Stimulated activated CD8-positive, alpha-beta memory T cell treated with anti-CD3 and anti-CD28 coated beads, Interleukin-4, amount 100 ng/mL, for 24 hours (primary cell): ENCODE measurements around the gene ANKRD27.
"Not testable (repeated sequence)": the region's sequence is repeated elsewhere in the genome, so short reads cannot be mapped to it uniquely, and the experiment has no call there.

Experiments used
- DNase-seq: peaks from one replicate; pipeline ENCODE4 v3.0.0-alpha.2; 2020; ENCODE audit warnings: low read depth

The ANKRD27 gene

DNA sequence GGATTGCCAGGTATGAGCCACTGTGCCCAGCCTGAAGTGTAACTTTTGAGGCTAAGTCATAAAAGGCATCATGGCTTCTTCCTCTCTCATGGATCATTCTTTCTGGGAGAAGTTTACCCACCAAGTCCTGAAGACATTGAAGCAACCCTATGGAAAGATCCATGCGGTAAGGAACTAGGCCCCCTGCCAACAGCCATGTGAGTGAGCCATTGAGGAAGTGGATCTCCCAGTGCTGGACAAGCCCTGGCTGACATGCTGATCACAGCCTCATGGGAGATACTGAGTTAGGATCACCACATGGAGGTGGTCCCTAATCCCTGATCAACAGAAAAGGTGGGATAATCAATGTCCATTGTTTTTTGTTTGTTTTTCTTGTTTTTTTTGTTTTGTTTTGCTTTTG is 13.3 kb upstream of the ANKRD27 start:
- no peak for DNase-seq

DNA sequence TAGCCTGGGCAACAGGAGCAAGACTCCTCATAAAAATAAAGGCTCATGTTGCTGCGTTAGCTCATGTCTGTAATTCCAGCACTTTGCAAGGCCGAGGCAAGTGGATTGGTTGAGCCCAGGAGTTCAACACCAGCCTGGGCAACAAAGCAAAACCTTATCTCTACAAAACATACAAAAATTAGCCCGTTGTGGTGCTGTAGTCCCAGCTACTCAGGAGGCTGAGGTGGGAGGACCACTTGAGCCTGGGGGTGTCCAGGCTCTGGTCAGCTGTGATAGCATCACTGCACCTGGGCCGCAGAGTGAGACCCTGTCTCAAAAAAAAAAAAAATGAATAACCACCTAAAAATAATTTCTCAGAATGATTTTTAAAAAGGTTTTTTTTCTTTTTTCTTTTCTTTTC is 12.7 kb upstream of the ANKRD27 start:
- DNase-seq: no peak

DNA sequence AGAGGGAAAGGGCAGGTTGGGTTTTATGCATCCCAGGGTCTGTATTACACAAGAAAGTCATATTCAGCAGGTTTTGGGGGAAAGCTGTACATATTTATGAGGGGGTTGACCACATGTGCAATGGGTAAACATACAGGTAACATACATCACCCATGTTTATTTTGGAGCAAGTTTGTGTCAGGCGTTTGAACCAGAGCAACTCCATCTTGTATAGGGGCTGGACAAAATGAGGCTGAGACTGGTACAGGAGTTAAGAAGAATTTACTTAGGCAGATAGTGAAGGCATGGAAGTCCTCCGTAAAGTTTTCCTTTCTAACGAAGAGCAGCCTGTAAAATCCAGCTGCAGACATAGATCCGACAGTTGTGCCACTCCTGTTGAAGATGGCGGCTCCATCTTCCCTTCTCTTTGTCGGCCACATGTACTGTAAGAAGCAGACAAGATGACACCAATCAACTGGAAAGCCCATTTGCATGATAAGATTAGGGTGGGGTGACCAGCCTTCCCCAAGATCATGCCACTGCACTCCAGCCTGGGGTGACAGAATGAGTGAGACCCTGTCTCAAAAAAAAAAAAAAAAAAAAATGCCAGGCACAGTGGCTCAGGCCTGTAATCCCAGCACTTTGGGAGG is 12.0 kb upstream of the ANKRD27 start:
- DNase-seq: no peak

DNA sequence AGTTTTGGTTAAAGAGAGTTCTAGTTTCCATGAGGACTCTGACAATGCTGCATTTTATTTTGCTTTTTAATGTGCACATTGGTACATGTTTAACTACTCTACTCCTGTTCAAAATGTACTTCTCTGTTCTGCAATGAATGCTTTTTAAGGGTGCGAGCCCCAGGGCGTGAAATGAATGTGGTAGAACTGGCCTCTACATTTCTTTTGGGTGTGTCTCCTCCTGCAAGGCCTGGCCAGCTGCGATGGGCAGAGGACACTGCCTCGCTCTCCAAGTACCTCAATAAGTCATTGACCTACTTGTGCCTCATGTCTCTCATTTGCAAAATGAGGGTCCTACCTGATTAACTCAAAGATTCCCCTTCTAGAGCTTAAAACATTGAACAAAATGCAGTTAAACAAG is 7.3 kb upstream of the ANKRD27 start:
- no peak for DNase-seq

- DNase-seq: no peak
These were observed 6.0 kb upstream of the ANKRD27 start for GRCh38 chr19:32680986-32681385.

DNA sequence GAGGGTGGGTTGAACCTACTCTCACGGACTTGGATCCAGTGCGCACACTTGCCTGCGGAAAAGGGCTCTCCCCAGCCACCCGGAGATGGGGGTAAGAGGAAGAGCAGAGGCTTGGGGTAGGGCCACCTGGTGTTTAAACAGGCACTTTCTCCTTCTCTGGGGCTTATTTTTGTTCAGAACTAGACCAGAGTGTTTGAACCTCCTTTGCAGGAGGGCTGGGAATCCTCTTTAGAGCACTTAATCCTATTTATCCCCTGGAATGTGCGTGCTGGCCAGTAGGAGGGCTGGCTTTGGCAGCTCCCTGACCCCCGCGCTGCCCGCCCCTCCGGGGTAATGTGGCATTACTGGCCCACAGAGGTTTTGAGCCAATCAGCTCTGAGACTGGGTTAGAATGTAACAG is 2.7 kb upstream of the ANKRD27 start:
- no peak for DNase-seq

DNA sequence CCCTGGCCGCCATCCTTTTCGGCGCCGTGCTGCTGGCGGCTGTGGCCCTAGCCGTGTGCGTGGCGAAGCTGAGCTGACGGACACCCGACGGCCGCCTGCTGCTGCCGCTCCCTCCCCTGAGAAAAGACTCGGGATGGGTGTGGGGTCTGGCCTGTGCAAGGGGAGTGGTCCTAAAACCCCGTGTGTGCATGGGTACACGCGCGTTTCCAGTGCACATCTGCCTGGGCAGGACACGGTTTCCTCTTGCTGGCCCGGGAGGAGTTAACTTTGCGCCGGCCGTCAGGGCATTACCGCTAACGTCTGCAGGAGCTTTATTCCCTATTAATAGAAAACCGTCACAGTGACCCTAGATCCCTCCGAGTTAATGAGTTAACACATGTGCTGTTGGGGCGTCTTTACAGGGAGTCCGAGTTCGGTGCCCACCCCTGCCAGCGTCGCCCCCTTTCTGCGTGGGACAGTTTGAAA is 1.9 kb upstream of the ANKRD27 start:
- DNase-seq: no peak

- no peak for DNase-seq
These were observed 1.4 kb upstream of the ANKRD27 start for GRCh38 chr19:32676186-32676894.

DNA sequence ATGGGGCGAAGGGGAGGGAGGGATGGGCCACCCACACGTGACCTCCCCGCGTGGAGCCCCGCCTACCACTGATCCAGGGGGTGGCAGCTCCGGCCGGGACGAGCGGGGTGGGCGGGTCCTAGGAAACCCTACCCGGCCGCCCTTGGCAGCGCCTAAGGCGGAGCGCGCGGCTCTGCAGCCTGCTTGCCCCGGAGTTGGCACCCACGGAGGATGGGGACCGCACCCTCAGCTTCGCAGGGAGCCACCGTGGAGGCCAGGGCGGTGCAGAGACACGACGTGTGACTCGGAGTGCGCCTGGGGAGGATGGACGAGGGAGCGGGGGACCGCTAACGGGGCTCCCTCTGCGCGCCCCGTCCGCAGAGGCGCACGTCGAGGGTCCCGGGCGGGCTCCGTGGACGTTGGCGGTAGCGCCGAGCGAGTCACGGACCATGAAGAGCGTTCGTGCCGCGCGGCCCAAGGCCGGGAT is 773 bp upstream of the ANKRD27 start, which contains the start of gene RGS9BP:
Gene RGS9BP (plus strand): TSS at position 129 of the 466 bp plus-strand sequence. CDS start 416 bp downstream, outside the sequence.
- peak; percentile 27 for DNase-seq

GRCh38 chr19:32674153-32674930 is 638 bp downstream of the ANKRD27 start:
- no peak for DNase-seq

- DNase-seq: no peak
These were observed 1.4 kb downstream of the ANKRD27 start for GRCh38 chr19:32673573-32673972.

DNA sequence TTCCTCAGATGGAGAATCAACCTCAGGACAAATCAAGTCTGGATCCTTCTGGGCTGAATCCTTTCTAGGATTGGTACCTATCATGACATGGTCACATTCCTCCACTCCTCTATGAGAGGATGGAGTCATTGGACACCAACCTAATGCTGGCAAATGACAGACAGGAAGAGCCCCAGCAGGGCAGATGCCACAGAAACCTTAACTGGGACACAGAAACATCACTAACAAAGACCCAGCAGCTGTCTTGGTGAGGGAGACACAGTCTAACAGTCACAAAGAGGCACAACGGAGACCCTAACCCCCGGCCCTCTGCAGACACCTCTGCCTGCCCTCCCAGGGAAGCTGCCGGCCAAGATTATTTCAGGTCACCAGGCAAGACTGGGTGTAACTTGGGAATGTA is 2.1 kb downstream of the ANKRD27 start:
- DNase-seq: no peak

GRCh38 chr19:32671883-32672593 is 2.9 kb downstream of the ANKRD27 start:
- DNase-seq: no peak

GRCh38 chr19:32669310-32669709 is 5.7 kb downstream of the ANKRD27 start:
- DNase-seq: no peak

DNA sequence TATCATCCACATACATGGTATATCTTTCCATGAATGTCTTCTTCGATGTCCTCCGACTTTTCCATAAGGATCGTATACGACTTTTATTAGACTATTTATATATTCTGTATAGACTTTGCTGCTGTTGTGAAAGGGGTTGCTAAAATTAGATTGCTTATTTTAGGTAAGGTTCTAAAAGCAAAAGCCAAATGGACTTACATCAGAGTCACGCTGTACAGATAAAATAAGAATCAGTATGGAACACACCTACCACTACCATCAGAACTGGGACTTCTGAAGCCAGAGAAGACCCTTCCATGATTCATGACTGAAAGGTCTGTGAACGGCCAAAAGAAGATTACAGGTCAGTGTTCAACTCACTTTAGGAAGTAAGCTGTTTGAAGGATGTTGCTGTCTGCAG is 8.9 kb downstream of the ANKRD27 start:
- DNase-seq: no peak

DNA sequence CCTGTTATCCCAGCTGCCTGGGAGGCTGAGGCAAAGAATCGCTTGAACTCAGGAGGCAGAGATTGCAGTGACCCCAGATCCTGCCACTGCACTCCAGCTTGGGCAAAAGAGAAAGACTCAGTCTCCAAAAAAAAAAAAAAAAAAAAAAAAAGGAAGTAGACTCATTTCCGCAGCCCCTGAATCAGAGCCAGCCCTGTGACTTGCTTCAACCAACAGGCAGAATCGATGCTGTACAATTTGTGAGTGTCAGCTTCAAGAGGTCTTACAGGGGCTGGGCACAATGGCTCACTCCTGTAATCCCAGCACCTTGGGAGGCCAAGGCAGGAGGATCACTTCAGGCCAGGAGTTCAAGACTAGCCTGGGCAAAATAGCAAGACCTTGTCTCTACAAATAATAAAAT is 12.8 kb downstream of the ANKRD27 start:
- DNase-seq: no peak

- DNase-seq: no peak
These were observed 13.7 kb downstream of the ANKRD27 start for GRCh38 chr19:32661318-32661717.

DNA sequence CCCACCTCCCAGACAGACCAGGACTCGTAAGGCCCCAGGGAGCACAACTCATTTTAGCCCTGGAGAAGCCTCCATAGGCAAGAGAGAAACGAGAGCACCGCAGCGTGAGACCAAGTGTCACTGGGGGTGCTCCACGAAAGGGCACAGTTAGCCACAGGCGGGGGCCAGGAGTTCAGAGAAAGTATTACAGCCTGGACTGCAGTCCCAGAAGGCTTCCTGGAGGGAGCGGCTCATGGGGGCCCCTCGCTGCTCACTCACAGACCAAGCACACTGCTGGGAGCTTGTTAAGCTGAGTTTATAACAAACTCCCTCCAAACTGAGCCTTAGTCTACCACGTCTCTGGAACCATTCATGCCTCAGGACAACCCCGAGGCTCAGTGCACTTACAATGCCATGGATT is 16.5 kb downstream of the ANKRD27 start:
- no peak for DNase-seq

DNA sequence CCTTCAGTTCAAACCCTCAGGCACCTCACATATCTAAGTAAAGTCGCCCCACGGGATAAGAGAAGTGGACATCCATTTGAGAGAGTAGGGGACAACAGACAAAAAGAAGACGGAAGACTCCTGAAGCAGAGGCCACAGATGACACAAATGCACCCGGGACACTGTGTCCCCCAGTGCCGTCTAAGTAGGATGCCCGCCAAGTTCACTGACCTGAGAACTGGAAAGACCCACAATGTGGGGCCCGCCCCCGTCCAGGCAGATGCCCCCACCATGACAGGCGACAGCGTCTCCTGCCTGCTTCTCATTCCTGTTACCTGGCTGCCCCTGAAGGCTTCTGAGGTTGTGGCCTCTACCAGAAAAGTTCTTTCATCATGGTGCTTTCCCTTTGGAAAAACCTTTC is 16.9 kb downstream of the ANKRD27 start:
- no peak for DNase-seq

- DNase-seq: not testable (repeated sequence)
These were observed 18.6 kb downstream of the ANKRD27 start for GRCh38 chr19:32656379-32656778.

- no peak for DNase-seq
These were observed 21.4 kb downstream of the ANKRD27 start for GRCh38 chr19:32653599-32653915.

- DNase-seq: no peak
These were observed 21.9 kb downstream of the ANKRD27 start for GRCh38 chr19:32652894-32653598.
